Keratinocyte (primary cell): Measurements from ENCODE around the gene AKR7A3. TPM values are rescaled to one million over a fixed set of nuclear protein-coding genes. Genes with fewer than 3 reads are reported as not detected.
"Not testable (repeated sequence)": the region's sequence is repeated elsewhere in the genome, so short reads cannot be mapped to it uniquely, and the experiment has no call there.

Source experiments
- DNase-seq: peaks from one replicate; pipeline ENCODE4 v3.0.0-alpha.2; 2011; ENCODE audit warnings: low read depth, missing footprints, low spot score
- FAIRE-seq: peaks from 2 replicates; lab custom pipeline; 2011; peaks lifted over from hg19 to GRCh38; lab: Jason Lieb, UNC
- H2AFZ ChIP-seq: 2 replicates; pipeline ENCODE4 v1.6.0; 2012; ENCODE audit warnings: low read length, control low read depth, inconsistent platforms; ENCODE audit not compliant: control insufficient read depth
- H3K27ac ChIP-seq: 2 replicates; pipeline ENCODE4 v1.5.1; 2011; ENCODE audit warnings: low read length; ENCODE audit not compliant: control insufficient read depth, insufficient read depth
- H3K27me3 ChIP-seq: 3 replicates; pipeline ENCODE4 v1.6.0; 2011; ENCODE audit warnings: low read length; ENCODE audit not compliant: control insufficient read depth, insufficient read depth; ENCODE audit errors: extremely low read depth
- H3K36me3 ChIP-seq, 2 experiments: 2 replicates in 1 of 2; 3 replicates in 1 of 2; pipeline ENCODE4 v1.5.1; 2011; ENCODE audit warnings: low read length in 2 of 2, mild to moderate bottlenecking in 1 of 2; ENCODE audit not compliant: control insufficient read depth in 2 of 2, insufficient read depth in 2 of 2; ENCODE audit errors: extremely low read depth in 1 of 2
- H3K4me1 ChIP-seq: 3 replicates; pipeline ENCODE4 v1.5.1; 2011; ENCODE audit warnings: low read length; ENCODE audit not compliant: control insufficient read depth, insufficient read depth; ENCODE audit errors: extremely low read depth
- H3K4me2 ChIP-seq: 3 replicates; pipeline ENCODE4 v1.6.0; 2011; ENCODE audit warnings: low read depth, low read length; ENCODE audit not compliant: control insufficient read depth, insufficient read depth; ENCODE audit errors: extremely low read depth
- H3K4me3 ChIP-seq, 3 experiments: fragments of 200-600 bp in 1 of 3; sonication (generic) in 1 of 3; 2 replicates in 2 of 3; 3 replicates in 1 of 3; pipeline ENCODE4 v1.5.1; 2011 to 2016; ENCODE audit warnings: low read length in 3 of 3, mild to moderate bottlenecking in 3 of 3, control low read depth in 2 of 3, inconsistent platforms in 1 of 3, low read depth in 1 of 3, mixed read lengths in 1 of 3, mixed run types in 1 of 3, moderate library complexity in 1 of 3; ENCODE audit not compliant: control insufficient read depth in 2 of 3, insufficient read depth in 2 of 3; ENCODE audit errors: extremely low read depth in 1 of 3
- H3K79me2 ChIP-seq: 2 replicates; pipeline ENCODE4 v1.6.0; 2012; ENCODE audit warnings: low read length; ENCODE audit not compliant: control insufficient read depth, insufficient read depth
- H3K9ac ChIP-seq: 3 replicates; pipeline ENCODE4 v1.6.0; 2011; ENCODE audit warnings: low read length; ENCODE audit not compliant: control insufficient read depth, insufficient read depth; ENCODE audit errors: extremely low read depth
- H3K9me1 ChIP-seq: 3 replicates; pipeline ENCODE4 v1.6.0; 2011; ENCODE audit warnings: low read length; ENCODE audit not compliant: control insufficient read depth, insufficient read depth; ENCODE audit errors: extremely low read depth
- H3K9me3 ChIP-seq: 2 replicates; pipeline ENCODE4 v1.5.1; 2012; ENCODE audit warnings: low read depth, low read length; ENCODE audit not compliant: control insufficient read depth
- H4K20me1 ChIP-seq: 3 replicates; pipeline ENCODE4 v1.6.0; 2011; ENCODE audit warnings: low read length; ENCODE audit not compliant: control insufficient read depth, insufficient read depth; ENCODE audit errors: extremely low read depth
- CTCF ChIP-seq, 3 experiments: IDR thresholded peaks in 1 of 3; conservative IDR thresholded peaks in 1 of 3; optimal IDR thresholded peaks in 1 of 3; 2 replicates in 2 of 3; 3 replicates in 1 of 3; pipeline versions ENCODE3 to v1.5.1; 2011; ENCODE audit warnings: low read length in 3 of 3, mild to moderate bottlenecking in 3 of 3, moderate library complexity in 2 of 3, control low read depth in 1 of 3, inconsistent platforms in 1 of 3; ENCODE audit not compliant: insufficient read depth in 2 of 3; ENCODE audit errors: extremely low read depth in 1 of 3
- EZH2 ChIP-seq: IDR thresholded peaks from one replicate; pipeline ENCODE4 v1.6.1; 2012; ENCODE audit warnings: inconsistent platforms, mild to moderate bottlenecking, low read length, moderate library complexity
- dilution Hi-C: fragments of 300-500 bp; cut with MboI; formaldehyde crosslinking; loops from one replicate; pipeline ENCODE4 v1.7.0; 2020; ENCODE audit warnings: low sequenced_read_pairs; ENCODE audit not compliant: extremely low pct_ligation_motif_present
- polyA minus RNA-seq, 3 experiments: library from RNA; depleted of rRNA, polyadenylated mRNA; stranded (reverse); fragments of >200 nt; gene quantifications; 1 replicate in 1 of 3; 2 replicates in 1 of 3; 3 replicates in 1 of 3; pipeline ENCODE4 v1.2.3, GENCODE V29; 2011
- polyA plus RNA-seq, 5 experiments: library from polyadenylated mRNA; depleted of rRNA in 3 of 5; stranded (reverse) in 3 of 5; stranded (forward) in 1 of 5; unstranded in 1 of 5; fragments of >200 nt; gene quantifications; 1 replicate in 1 of 5; 2 replicates in 3 of 5; 3 replicates in 1 of 5; pipeline versions ENCODE4 v1.2.1 to v1.2.3, GENCODE V29; 2011 to 2012; ENCODE audit warnings: missing spikeins in 2 of 5, low read depth in 1 of 5, low replicate concordance in 1 of 5

The AKR7A3 gene
- polyA plus RNA-seq (0.03 to 0.35 TPM (median 0.17 TPM) in 3 replicates), polyA minus RNA-seq (0.46 TPM in 1 of 3 replicates, not detected in the others)
- 0.47 TPM for polyA plus RNA-seq (2011; ENCODE audit: low read depth)
- 0.07 and 0.09 TPM in 2 replicates for polyA plus RNA-seq (2011; cell fraction: cytosol; rRNA removed)
- polyA plus RNA-seq (2011; cell fraction: nucleus; rRNA removed) = 0.27 and 1.00 TPM in 2 replicates
- polyA plus RNA-seq (2012; ENCODE audit: low replicate concordance) = 0.14 and 0.18 TPM in 2 replicates
- polyA minus RNA-seq (2011; cell fraction: cytosol; rRNA and poly(A)+ RNA removed) = not detected
- polyA minus RNA-seq (2011; cell fraction: nucleus; rRNA and poly(A)+ RNA removed) = 0.42 TPM in 1 of 2 replicates, not detected in the other

- H3K27me3 ChIP-seq, dilution Hi-C loops, H3K79me2 ChIP-seq, H3K9me3 ChIP-seq, FAIRE-seq, H3K4me1 ChIP-seq, H3K9me1 ChIP-seq, H4K20me1 ChIP-seq, DNase-seq, H3K27ac ChIP-seq, H3K36me3 ChIP-seq: not testable (repeated sequence)
- peak within 1 kb of the TSS; percentile 33 for H3K9ac ChIP-seq
- H3K4me3 ChIP-seq = peak within 1 kb of the TSS; percentile 37 to 66 (median 55)
- peak within 1 kb of the TSS; percentile 93 for H3K4me2 ChIP-seq
- peak within 1 kb of the TSS; percentile 85 for H2AFZ ChIP-seq
Observed at GRCh38 chr1:19288324-19289241, at the start of gene AKR7A3. AKR7A3 (minus strand) TSS chr1:19288770; CDS start chr1:19288709, 61 bp downstream.

GRCh38 chr1:19338323-19338762 lies 49.8 kb upstream of the AKR7A3 start:
- Histone ChIP-seq H4K20me1 (peaks cover 4% of the 10 kb centered on the region), H2AFZ (no peak overlapping the region), H3K36me3 (peaks cover 19 to 23% of the 10 kb centered on the region in 2 experiments), H3K79me2 (no peaks in the 10 kb centered on the region), H3K4me1 (peaks cover 2% of the 10 kb centered on the region), H3K9me3 (no peaks in the 10 kb centered on the region), H3K9me1 (no peaks in the 10 kb centered on the region), H3K9ac (no peak overlapping the region), H3K4me2 (no peak overlapping the region), H3K27me3 (no peaks in the 10 kb centered on the region), H3K4me3 (no peak overlapping the region), H3K27ac (no peak overlapping the region)
- FAIRE-seq (no peak), DNase-seq (no peak)
- dilution Hi-C loops = no loop called here
- TF ChIP-seq CTCF (optimal IDR thresholded peaks at IDR 0.05 in 1 of 3, IDR thresholded peaks at IDR 0.05 in 1 of 3, conservative IDR thresholded peaks at IDR 0.05 in 1 of 3; ENCODE audit: extremely low read depth in 1 of 3, insufficient read depth in 2 of 3, low read length in 3 of 3) (peak; percentile 37 to 81 (median 40)), EZH2 (no peak)
